ENCODE measurements around the gene PHYHIPL. TPM values are rescaled to one million over a fixed set of nuclear protein-coding genes. Genes with fewer than 3 reads are reported as not detected.
A peak's percentile ranks its signal among the peaks of the same experiment; 100 is the strongest.

PHYHIPL gene
- total RNA-seq (not detected), polyA plus RNA-seq (under 1 TPM in 2 of 3 donors, not detected in 1; 0.03 to 0.04 TPM)
- long read RNA-seq, donor 1 = 0 reads
- long read RNA-seq, donor 2, partial matches to known transcripts = 14 of 14 reads
- long read RNA-seq, donor 2, other reads (novel, unspliced or antisense) = 0 of 14 reads

DNA sequence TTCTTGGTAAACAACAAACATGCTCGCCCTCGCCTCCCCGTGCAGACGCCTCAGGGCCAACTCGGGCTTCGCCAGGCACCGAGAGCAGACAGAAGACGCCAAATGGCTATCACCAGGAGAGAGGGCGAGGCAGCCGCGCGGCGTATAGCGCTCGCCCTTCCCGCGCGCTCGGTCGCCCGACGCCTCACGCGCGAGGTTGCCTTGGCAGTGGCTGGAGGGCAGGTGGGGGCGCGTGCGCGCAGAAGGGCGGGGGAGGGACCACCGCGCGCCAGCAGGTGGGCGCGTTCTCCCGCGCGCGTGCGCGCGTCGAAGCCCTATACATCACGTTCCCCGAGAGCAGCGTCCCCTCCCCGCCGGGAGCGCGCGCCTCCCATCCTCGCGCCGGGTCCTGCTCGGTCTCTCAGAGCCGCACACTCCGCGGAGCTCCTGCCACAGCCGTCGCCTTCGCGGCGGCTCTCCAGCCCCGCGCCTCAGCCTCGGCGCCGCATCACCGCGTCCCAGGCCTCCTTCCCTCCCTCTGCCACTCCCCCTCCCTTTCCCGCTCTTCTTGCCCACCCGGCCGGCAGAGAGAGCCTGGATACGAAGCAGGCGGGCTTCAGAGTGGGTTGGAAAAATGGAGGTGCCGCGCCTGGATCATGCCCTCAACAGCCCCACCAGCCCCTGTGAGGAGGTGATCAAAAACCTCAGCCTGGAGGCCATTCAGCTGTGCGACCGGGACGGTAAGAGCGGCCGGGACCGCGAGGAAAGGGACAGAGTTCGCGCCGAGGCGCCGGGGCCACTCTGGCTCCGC is at the start of gene PHYHIPL:
TSS of gene PHYHIPL (plus strand) at position 403 of the 790 bp plus-strand sequence. CDS start at position 614, 211 bp downstream.
- Histone ChIP-seq H3K27me3 (replicated peaks in 1 of 7) (peaks cover 0 to 39% (median 24%) of the 10 kb centered on the region in 7 donors), H3K36me3 (no peaks in the 10 kb centered on the region), H3K4me1 (peaks cover 0 to 17% (median 7%) of the 10 kb centered on the region in 6 donors), H3K4me3 (peak within 1 kb of the TSS in 6 of 8 donors; percentile 12 to 51 (median 18)), H3K9me3 (no peaks in the 10 kb centered on the region), H3K27ac (no peak within 1 kb of the TSS)
- 2 to 12% (median 4%) methylated on average over 40 to 90 of the region's 90 CpGs for WGBS, 5 donors
- DNase-seq = peak; percentile 59
- intact Hi-C loops (cut with DNase I; ENCODE audit: low total_unique reads) = no loop called here
- no peak for TF ChIP-seq POLR2AphosphoS5 (IDR thresholded peaks at IDR 0.05)
- no peak for TF ChIP-seq POLR2A (IDR thresholded peaks at IDR 0.05)
- TF ChIP-seq, protein P1, sequence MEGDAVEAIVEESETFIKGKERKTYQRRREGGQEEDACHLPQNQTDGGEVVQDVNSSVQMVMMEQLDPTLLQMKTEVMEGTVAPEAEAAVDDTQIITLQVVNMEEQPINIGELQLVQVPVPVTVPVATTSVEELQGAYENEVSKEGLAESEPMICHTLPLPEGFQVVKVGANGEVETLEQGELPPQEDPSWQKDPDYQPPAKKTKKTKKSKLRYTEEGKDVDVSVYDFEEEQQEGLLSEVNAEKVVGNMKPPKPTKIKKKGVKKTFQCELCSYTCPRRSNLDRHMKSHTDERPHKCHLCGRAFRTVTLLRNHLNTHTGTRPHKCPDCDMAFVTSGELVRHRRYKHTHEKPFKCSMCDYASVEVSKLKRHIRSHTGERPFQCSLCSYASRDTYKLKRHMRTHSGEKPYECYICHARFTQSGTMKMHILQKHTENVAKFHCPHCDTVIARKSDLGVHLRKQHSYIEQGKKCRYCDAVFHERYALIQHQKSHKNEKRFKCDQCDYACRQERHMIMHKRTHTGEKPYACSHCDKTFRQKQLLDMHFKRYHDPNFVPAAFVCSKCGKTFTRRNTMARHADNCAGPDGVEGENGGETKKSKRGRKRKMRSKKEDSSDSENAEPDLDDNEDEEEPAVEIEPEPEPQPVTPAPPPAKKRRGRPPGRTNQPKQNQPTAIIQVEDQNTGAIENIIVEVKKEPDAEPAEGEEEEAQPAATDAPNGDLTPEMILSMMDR (IDR thresholded peaks at IDR 0.05 in 8 of 11, conservative IDR thresholded peaks at IDR 0.05 in 3 of 11) = no peak

DNA sequence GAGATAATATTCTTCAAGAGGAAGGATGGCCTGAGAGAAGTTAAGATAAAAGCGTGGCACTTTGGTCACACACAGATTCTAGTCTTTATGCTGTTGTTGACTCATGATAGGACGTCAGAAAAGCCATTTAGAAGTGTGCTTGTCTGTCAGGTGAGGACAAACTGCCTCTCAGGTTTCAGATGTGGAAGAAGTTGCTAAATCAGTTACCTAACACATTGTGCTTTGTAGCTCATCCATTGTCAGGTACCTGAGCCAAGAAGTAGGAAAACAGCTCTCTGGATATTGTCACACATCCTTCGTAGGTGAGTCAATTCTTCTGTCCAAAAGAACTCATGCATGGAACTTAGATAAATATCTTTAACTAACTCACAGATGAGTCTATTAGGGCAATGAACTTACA is 49.5 kb upstream of the PHYHIPL start:
- Histone ChIP-seq H3K36me3 (no peaks in the 10 kb centered on the region), H3K9me3 (no peaks in the 10 kb centered on the region), H3K4me1 (no peaks in the 10 kb centered on the region), H3K27ac (no peak overlapping the region), H3K4me3 (no peak overlapping the region), H3K27me3 (replicated peaks in 1 of 7) (no peaks in the 10 kb centered on the region)
- no peak for DNase-seq
- TF ChIP-seq POLR2A (IDR thresholded peaks at IDR 0.05) = no peak
- no peak for TF ChIP-seq POLR2AphosphoS5 (IDR thresholded peaks at IDR 0.05)
- TF ChIP-seq, protein P1 (IDR thresholded peaks at IDR 0.05 in 8 of 11, conservative IDR thresholded peaks at IDR 0.05 in 3 of 11) = no peak
- 46 to 73% (median 70%) methylated on average over 3 of the region's 3 CpGs for WGBS, 5 donors
- intact Hi-C loops (cut with DNase I; ENCODE audit: low total_unique reads) = no loop called here

DNA sequence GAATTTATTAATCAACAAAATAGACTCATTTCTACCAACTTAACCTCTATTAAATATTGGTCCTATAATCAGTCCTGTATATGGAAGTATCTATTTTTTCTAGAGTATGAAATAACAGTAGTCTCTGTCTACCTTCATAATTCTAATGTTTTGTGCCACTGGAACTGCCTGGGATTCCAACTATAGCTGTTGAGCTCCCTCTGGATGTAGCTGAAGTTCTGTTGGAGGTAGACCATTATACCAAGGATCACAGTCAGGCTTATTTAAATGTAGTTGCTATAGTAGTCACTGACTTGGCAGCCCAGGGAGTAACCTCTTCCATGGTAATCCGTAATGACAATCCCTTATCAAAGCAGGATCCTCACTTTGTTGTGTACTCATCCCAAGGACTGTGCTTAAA is 48.5 kb upstream of the PHYHIPL start:
- H3K4me3 ChIP-seq = no peak overlapping the region
- no peak overlapping the region for H3K27ac ChIP-seq
- no peaks in the 10 kb centered on the region for H3K27me3 ChIP-seq (replicated peaks in 1 of 7)
- no peaks in the 10 kb centered on the region for H3K4me1 ChIP-seq
- DNase-seq = no peak
- no peaks in the 10 kb centered on the region for H3K36me3 ChIP-seq
- intact Hi-C loops (cut with DNase I; ENCODE audit: low total_unique reads) = no loop called here
- 63 to 89% (median 70%) methylated on average over 1 of the region's 1 CpG for WGBS, 5 donors
- TF ChIP-seq, protein P1 (IDR thresholded peaks at IDR 0.05 in 8 of 11, conservative IDR thresholded peaks at IDR 0.05 in 3 of 11) = no peak
- no peak for TF ChIP-seq POLR2A (IDR thresholded peaks at IDR 0.05)
- no peak for TF ChIP-seq POLR2AphosphoS5 (IDR thresholded peaks at IDR 0.05)
- H3K9me3 ChIP-seq = no peaks in the 10 kb centered on the region

DNA sequence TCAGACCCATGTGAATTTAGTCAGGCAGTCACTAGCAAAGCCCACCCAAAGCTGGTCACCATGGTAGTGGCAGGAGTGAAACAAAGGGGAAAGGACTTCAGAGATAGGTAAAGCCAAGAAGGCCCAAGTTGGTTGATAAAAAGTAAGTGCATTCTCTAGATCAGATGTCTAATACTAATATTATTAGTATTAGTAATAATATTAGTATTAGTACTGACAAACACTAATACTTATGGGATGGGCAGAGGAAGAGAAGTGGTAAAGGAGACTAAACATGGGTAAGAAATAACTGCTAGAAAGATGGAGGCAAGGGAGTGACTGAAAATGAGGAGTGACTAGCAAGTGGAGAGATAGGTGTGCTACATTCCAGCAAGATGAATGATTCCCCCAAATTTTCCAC is 46.6 kb upstream of the PHYHIPL start:
- Histone ChIP-seq H3K27ac (no peak overlapping the region), H3K36me3 (no peaks in the 10 kb centered on the region), H3K4me1 (no peaks in the 10 kb centered on the region), H3K27me3 (replicated peaks in 1 of 7) (no peaks in the 10 kb centered on the region), H3K9me3 (no peaks in the 10 kb centered on the region), H3K4me3 (no peak overlapping the region)
- TF ChIP-seq, protein P1 (IDR thresholded peaks at IDR 0.05 in 8 of 11, conservative IDR thresholded peaks at IDR 0.05 in 3 of 11) = no peak
- TF ChIP-seq POLR2AphosphoS5 (IDR thresholded peaks at IDR 0.05) (no peak), POLR2A (IDR thresholded peaks at IDR 0.05) (no peak)
- no peak for DNase-seq
- intact Hi-C loops (cut with DNase I; ENCODE audit: low total_unique reads) = no loop called here
